A673 (cell line): ENCODE results near the gene TDRD15. TPM values are rescaled to one million over a fixed set of nuclear protein-coding genes. Genes with fewer than 3 reads are reported as not detected.
"Not testable (repeated sequence)": the region's sequence is repeated elsewhere in the genome, so short reads cannot be mapped to it uniquely, and the experiment has no call there.

ENCODE experiments used
- BruUV-seq: library from RNA; stranded (reverse); fragments of 400-500 nt; replicated peaks from 2 replicates; lab custom pipeline; 2021; lab: Mats Ljungman, UMichigan
- CTCF ChIA-PET: fragments of 300-600 bp; sonication (Branson Sonifier 250); formaldehyde crosslinking; loops from one replicate; lab custom pipeline; 2022; ENCODE audit warnings: antibody characterized with exemption; lab: Charles Lee
- POLR2A ChIA-PET: fragments of 300-600 bp; sonication (Branson Sonifier 250); formaldehyde crosslinking; loops from one replicate; lab custom pipeline; 2022; ENCODE audit warnings: antibody characterized with exemption; ENCODE audit not compliant: low non-redundant PET; lab: Charles Lee
- DNase-seq: peaks from one replicate; pipeline ENCODE4 v3.0.0-alpha.2; 2015; ENCODE audit warnings: low spot score
- H3K27ac ChIP-seq: fragments of 200-600 bp; sonication (generic); 2 replicates; pipeline ENCODE4 v1.5.1; 2016; ENCODE audit warnings: mixed run types, low read depth, mild to moderate bottlenecking, mixed read lengths, antibody characterized with exemption, low read length; ENCODE audit not compliant: poor library complexity, severe bottlenecking
- H3K27me3 ChIP-seq: fragments of 200-600 bp; sonication (generic); replicated peaks from 2 replicates; pipeline ENCODE4 v1.6.1; 2017; ENCODE audit warnings: mixed run types, low read depth, mild to moderate bottlenecking, mixed read lengths, antibody characterized with exemption, low read length; ENCODE audit not compliant: insufficient read depth, poor library complexity
- H3K36me3 ChIP-seq: fragments of 200-600 bp; sonication (generic); 2 replicates; pipeline ENCODE4 v1.6.1; 2016; ENCODE audit warnings: mixed run types, mild to moderate bottlenecking, mixed read lengths, antibody characterized with exemption, low read length; ENCODE audit not compliant: insufficient read depth, poor library complexity, severe bottlenecking
- H3K4me1 ChIP-seq: fragments of 200-600 bp; sonication (generic); 2 replicates; pipeline ENCODE4 v1.6.1; 2017; ENCODE audit warnings: mixed run types, mild to moderate bottlenecking, mixed read lengths, antibody characterized with exemption, low read length; ENCODE audit not compliant: insufficient read depth, poor library complexity, severe bottlenecking
- H3K4me3 ChIP-seq: fragments of 200-600 bp; sonication (generic); 2 replicates; pipeline ENCODE4 v1.5.1; 2016; ENCODE audit warnings: low read depth, mixed run types, mild to moderate bottlenecking, mixed read lengths, low read length; ENCODE audit not compliant: poor library complexity, severe bottlenecking
- H3K9me3 ChIP-seq: fragments of 200-600 bp; sonication (generic); 2 replicates; pipeline ENCODE4 v1.6.1; 2016; ENCODE audit warnings: mixed run types, low read depth, mild to moderate bottlenecking, mixed read lengths, antibody characterized with exemption, low read length; ENCODE audit not compliant: poor library complexity, severe bottlenecking
- CTCF ChIP-seq: fragments of 300-800, 200-600 bp; sonication (generic); conservative IDR thresholded peaks from 2 replicates; pipeline ENCODE4 v1.5.1; 2017; ENCODE audit warnings: low read depth, mild to moderate bottlenecking, antibody characterized with exemption, low read length, moderate library complexity, mixed read lengths
- EZH2 ChIP-seq: fragments of 200-600 bp; sonication (generic); IDR thresholded peaks from 2 replicates; pipeline ENCODE4 v1.6.1; 2017; ENCODE audit warnings: borderline replicate concordance, low read depth, mild to moderate bottlenecking, mixed read lengths, antibody characterized with exemption, low read length; ENCODE audit not compliant: poor library complexity, severe bottlenecking
- intact Hi-C: fragments of 100-400 bp; cut with micrococcal nuclease; formaldehyde crosslinking; loops from one replicate; pipeline ENCODE4 v1.10.0; 2022; ENCODE audit not compliant: unreplicated experiment
- total RNA-seq: library from RNA; stranded (reverse); gene quantifications from 2 replicates; pipeline ENCODE4 v1.2.3, GENCODE V29; 2021

The TDRD15 gene
- total RNA-seq, 1 experiment from 2014 or later, result not detected

- TF ChIP-seq EZH2 (no peak), CTCF (no peak)
- no peaks in the 10 kb centered on the region for H3K4me1 ChIP-seq
- BruUV-seq, result no TSS peak
- no peaks in the 10 kb centered on the region for H3K9me3 ChIP-seq
- ChIA-PET CTCF (no interaction called here), POLR2A (no interaction called here)
- no peak overlapping the region for H3K4me3 ChIP-seq
- no peak overlapping the region for H3K27ac ChIP-seq
- no peak for DNase-seq
- H3K36me3 ChIP-seq, result no peaks in the 10 kb centered on the region
- H3K27me3 ChIP-seq, result peaks cover 31% of the 10 kb centered on the region
- intact Hi-C loops, result no loop called here
Measured at GRCh38 chr2:21148718-21149117, 24.9 kb downstream of the TDRD15 start.

GRCh38 chr2:21151234-21151633 is 27.5 kb downstream of the TDRD15 start:
- intact Hi-C loops, CTCF ChIA-PET, DNase-seq: not testable (repeated sequence)

GRCh38 chr2:21155365-21156136 is 31.8 kb downstream of the TDRD15 start:
- intact Hi-C loops, result no loop called here

More at GRCh38 chr2:21151234-21151633, 27.5 kb downstream of the TDRD15 start:
- H3K9me3 ChIP-seq, H3K4me3 ChIP-seq, H3K4me1 ChIP-seq, H3K27ac ChIP-seq, BruUV-seq, POLR2A ChIA-PET, H3K36me3 ChIP-seq: not testable (repeated sequence)
- H3K27me3 ChIP-seq, result peaks cover 12% of the 10 kb centered on the region

More at GRCh38 chr2:21155365-21156136, 31.8 kb downstream of the TDRD15 start:
- ChIA-PET POLR2A (no interaction called here), CTCF (no interaction called here)
- H3K27ac ChIP-seq, result no peak overlapping the region
- H3K27me3 ChIP-seq, result peaks cover 3% of the 10 kb centered on the region
- H3K9me3 ChIP-seq, result no peaks in the 10 kb centered on the region
- BruUV-seq, result no TSS peak
- no peak overlapping the region for H3K4me3 ChIP-seq
- TF ChIP-seq EZH2 (no peak), CTCF (no peak)
- H3K36me3 ChIP-seq, result no peaks in the 10 kb centered on the region
- DNase-seq, result no peak
- no peaks in the 10 kb centered on the region for H3K4me1 ChIP-seq
